ENCODE data around the gene PLCH1.

GRCh38 chr3:155766206-155766605 is 21.3 kb upstream of the PLCH1 start:
- no peak for TF ChIP-seq CTCF (IDR thresholded peaks at IDR 0.05)
- TF ChIP-seq EP300 (IDR thresholded peaks at IDR 0.05) = no peak
- TF ChIP-seq POLR2A (IDR thresholded peaks at IDR 0.05) = no peak

Measured in tibial nerve (tissue), 4 donors.